GM18502 (cell line): ENCODE measurements around the gene LRBA.
"Not testable (repeated sequence)": the region's sequence is repeated elsewhere in the genome, so short reads cannot be mapped to it uniquely, and the experiment has no call there.

Experiments used
- ATAC-seq: cut with Tn5 transposase; IDR thresholded peaks from one replicate; pipeline ENCODE4 v1.9.1; 2021; ENCODE audit warnings: mild to moderate bottlenecking; ENCODE audit not compliant: unreplicated experiment, poor library complexity

Gene LRBA

GRCh38 chr4:150699599-150699998 is 315.5 kb downstream of the LRBA start:
- no peak for ATAC-seq

- ATAC-seq = no peak
These were observed 319.9 kb downstream of the LRBA start for GRCh38 chr4:150695162-150695561.

- no peak for ATAC-seq
These were observed 320.6 kb downstream of the LRBA start for GRCh38 chr4:150694438-150694837.

GRCh38 chr4:150683775-150684350 is 331.2 kb downstream of the LRBA start:
- no peak for ATAC-seq

GRCh38 chr4:150682126-150682525 is 333.0 kb downstream of the LRBA start:
- ATAC-seq = no peak

- no peak for ATAC-seq
These were observed 334.0 kb downstream of the LRBA start for GRCh38 chr4:150681063-150681462.

GRCh38 chr4:150680651-150681050 is 334.4 kb downstream of the LRBA start:
- no peak for ATAC-seq

GRCh38 chr4:150679765-150680343 is 335.2 kb downstream of the LRBA start:
- no peak for ATAC-seq

GRCh38 chr4:150679018-150679764 is 335.9 kb downstream of the LRBA start:
- ATAC-seq = no peak

GRCh38 chr4:150673793-150674192 is 341.3 kb downstream of the LRBA start:
- ATAC-seq = no peak

- ATAC-seq = no peak
These were observed 346.3 kb downstream of the LRBA start for GRCh38 chr4:150668824-150669223.

GRCh38 chr4:150664935-150665334 is 350.1 kb downstream of the LRBA start:
- no peak for ATAC-seq

GRCh38 chr4:150662686-150663085 is 352.4 kb downstream of the LRBA start:
- ATAC-seq = no peak

- not testable (repeated sequence) for ATAC-seq
These were observed 353.5 kb downstream of the LRBA start for GRCh38 chr4:150661551-150661950.

- not testable (repeated sequence) for ATAC-seq
These were observed 356.8 kb downstream of the LRBA start for GRCh38 chr4:150658258-150658657.

GRCh38 chr4:150656891-150657290 is 358.2 kb downstream of the LRBA start:
- ATAC-seq = no peak

GRCh38 chr4:150650751-150651150 is 364.3 kb downstream of the LRBA start:
- ATAC-seq = no peak

GRCh38 chr4:150648123-150648522 is 367.0 kb downstream of the LRBA start:
- ATAC-seq = no peak

GRCh38 chr4:150647008-150647407 is 368.1 kb downstream of the LRBA start:
- no peak for ATAC-seq

- no peak for ATAC-seq
These were observed 373.5 kb downstream of the LRBA start for GRCh38 chr4:150641612-150642011.

- no peak for ATAC-seq
These were observed 382.4 kb downstream of the LRBA start for GRCh38 chr4:150632639-150633038.

GRCh38 chr4:150628073-150628472 is 387.0 kb downstream of the LRBA start:
- no peak for ATAC-seq
